Renal pelvis (tissue), 12 donors: Measurements from ENCODE around the gene PRAMEF33. TPM values are rescaled to one million over a fixed set of nuclear protein-coding genes. Genes with fewer than 3 reads are reported as not detected.
"Not testable (repeated sequence)": the region's sequence is repeated elsewhere in the genome, so short reads cannot be mapped to it uniquely, and the experiment has no call there.

ENCODE experiments used
- DNase-seq: peaks from one replicate; pipeline ENCODE4 v3.0.0-alpha.2; 2013
- long read RNA-seq, 16 experiments: transcript quantifications; one replicate each; lab custom pipeline, GENCODE V29; 2026
- polyA plus RNA-seq, 3 donors: library from polyadenylated mRNA; unstranded; fragments of 120-200 nt; gene quantifications; one replicate each; pipeline ENCODE4 v1.2.1, GENCODE V29; 2013; ENCODE audit not compliant: insufficient read length in 3 of 3

Gene PRAMEF33
- polyA plus RNA-seq, result not detected
- long read RNA-seq, donor 1, result 0 reads
- long read RNA-seq, donor 2, result 0 reads
- long read RNA-seq, donor 3, result 0 reads
- long read RNA-seq, donor 4, result 0 reads
- long read RNA-seq, donor 5, result 0 reads
- long read RNA-seq, donor 6, result 0 reads
- long read RNA-seq, donor 7, result 0 reads
- long read RNA-seq, donor 8, result 0 reads
- long read RNA-seq, donor 9, result 0 reads
- long read RNA-seq, donor 10, result 0 reads
- long read RNA-seq, donor 11, result 0 reads
- long read RNA-seq, donor 12, result 0 reads
- long read RNA-seq, donor 13, result 0 reads
- long read RNA-seq, donor 14, result 0 reads
- long read RNA-seq, donor 15, result 0 reads
- long read RNA-seq, donor 16, result 0 reads

- DNase-seq, result not testable (repeated sequence)
Observed at GRCh38 chr1:13303239-13303638, at the start of gene PRAMEF33. PRAMEF33 (plus strand) TSS chr1:13303539; CDS start chr1:13305955, 2,416 bp downstream.

GRCh38 chr1:13253898-13254297, 49.4 kb upstream of the PRAMEF33 start, which contains the start of gene PRAMEF5:
PRAMEF5 (plus strand) TSS chr1:13254198; CDS start chr1:13259269, 5,071 bp downstream.
- DNase-seq, result not testable (repeated sequence)

- DNase-seq, result not testable (repeated sequence)
Observed at GRCh38 chr1:13265124-13265523, 38.2 kb upstream of the PRAMEF33 start.

- not testable (repeated sequence) for DNase-seq
Observed at GRCh38 chr1:13277016-13277415, 26.3 kb upstream of the PRAMEF33 start.

- not testable (repeated sequence) for DNase-seq
Observed at GRCh38 chr1:13279617-13280016, 23.7 kb upstream of the PRAMEF33 start.

- DNase-seq, result not testable (repeated sequence)
Observed at GRCh38 chr1:13285037-13285436, 18.3 kb upstream of the PRAMEF33 start, which contains the start of gene PRAMEF8. PRAMEF8 (minus strand) TSS chr1:13285137; CDS start chr1:13284091, 1,046 bp downstream.

- DNase-seq, result not testable (repeated sequence)
Observed at GRCh38 chr1:13289030-13289429, 14.3 kb upstream of the PRAMEF33 start.

- not testable (repeated sequence) for DNase-seq
Observed at GRCh38 chr1:13297216-13297931, 6.0 kb upstream of the PRAMEF33 start.

- not testable (repeated sequence) for DNase-seq
Observed at GRCh38 chr1:13298699-13299098, 4.6 kb upstream of the PRAMEF33 start.

GRCh38 chr1:13302197-13302596, 1.1 kb upstream of the PRAMEF33 start:
- not testable (repeated sequence) for DNase-seq

GRCh38 chr1:13315281-13315680, 11.9 kb downstream of the PRAMEF33 start, which contains the start of gene PRAMEF15:
PRAMEF15 (plus strand) TSS chr1:13315581; CDS start chr1:13318408, 2,827 bp downstream.
- DNase-seq, result not testable (repeated sequence)

GRCh38 chr1:13342496-13342895, 39.2 kb downstream of the PRAMEF33 start:
- DNase-seq, result not testable (repeated sequence)

- not testable (repeated sequence) for DNase-seq
Observed at GRCh38 chr1:13347034-13347433, 43.7 kb downstream of the PRAMEF33 start, which contains the start of gene PRAMEF14. PRAMEF14 (minus strand) TSS chr1:13347134; CDS start chr1:13345314, 1,820 bp downstream.

- not testable (repeated sequence) for DNase-seq
Observed at GRCh38 chr1:13353476-13353875, 50.1 kb downstream of the PRAMEF33 start.

GRCh38 chr1:13354475-13354874, 51.1 kb downstream of the PRAMEF33 start:
- DNase-seq, result not testable (repeated sequence)

GRCh38 chr1:13356774-13357173, 53.4 kb downstream of the PRAMEF33 start:
- peak; percentile 23 for DNase-seq

Other genes starting within 250 kb of the PRAMEF33 start
- gene PRAMEF27, start 247.0 kb upstream of the PRAMEF33 start, polyA plus RNA-seq, result not detected
- not detected for gene HNRNPCL3, start 242.8 kb upstream of the PRAMEF33 start, polyA plus RNA-seq
- not detected for gene PRAMEF25, start 232.8 kb upstream of the PRAMEF33 start, polyA plus RNA-seq
- under 1 TPM in 1 of 3 donors, not detected in 2; 0.11 TPM for gene HNRNPCL2, start 186.7 kb upstream of the PRAMEF33 start, polyA plus RNA-seq
- not detected for gene PRAMEF26, start 147.5 kb upstream of the PRAMEF33 start, polyA plus RNA-seq
- gene HNRNPCL4, start 137.9 kb upstream of the PRAMEF33 start, polyA plus RNA-seq, result under 1 TPM in 2 of 3 donors, not detected in 1; 0.27 to 0.28 TPM
- gene PRAMEF9, start 131.7 kb upstream of the PRAMEF33 start, polyA plus RNA-seq, result not detected
- not detected for gene PRAMEF13, start 102.1 kb upstream of the PRAMEF33 start, polyA plus RNA-seq
- gene PRAMEF18, start 77.4 kb upstream of the PRAMEF33 start, polyA plus RNA-seq, result not detected
- gene PRAMEF5, start 49.3 kb upstream of the PRAMEF33 start, polyA plus RNA-seq, result not detected
- gene PRAMEF8, start 18.4 kb upstream of the PRAMEF33 start, polyA plus RNA-seq, result not detected
- gene PRAMEF15, start 12.0 kb downstream of the PRAMEF33 start, polyA plus RNA-seq, result not detected
- gene PRAMEF14, start 43.6 kb downstream of the PRAMEF33 start, polyA plus RNA-seq, result not detected
- gene PRAMEF19, start 68.4 kb downstream of the PRAMEF33 start, polyA plus RNA-seq, result not detected
- not detected for gene PRAMEF17, start 86.1 kb downstream of the PRAMEF33 start, polyA plus RNA-seq
- not detected for gene PRAMEF20, start 106.9 kb downstream of the PRAMEF33 start, polyA plus RNA-seq
- under 1 TPM in 1 of 3 donors, not detected in 2; 0.16 TPM for gene LRRC38, start 210.5 kb downstream of the PRAMEF33 start, polyA plus RNA-seq